Left ventricle myocardium inferior (tissue), 1 donor: Measurements from ENCODE around the gene SLC36A4. TPM values are rescaled to one million over a fixed set of nuclear protein-coding genes. Genes with fewer than 3 reads are reported as not detected.

Experiments used
- DNase-seq: peaks from one replicate; pipeline ENCODE4 v3.0.0-alpha.2; 2020
- H3K27ac ChIP-seq: fragments of 200-600 bp; replicated peaks from 2 replicates; pipeline ENCODE4 v1.8.0; 2021
- H3K27me3 ChIP-seq: fragments of 200-600 bp; 2 replicates; pipeline ENCODE4 v1.8.0; 2021; ENCODE audit warnings: low read depth
- H3K36me3 ChIP-seq: fragments of 200-600 bp; 2 replicates; pipeline ENCODE4 v1.8.0; 2021
- H3K4me1 ChIP-seq: fragments of 200-600 bp; 2 replicates; pipeline ENCODE4 v1.8.0; 2021
- H3K4me3 ChIP-seq: fragments of 200-600 bp; 2 replicates; pipeline ENCODE4 v1.8.0; 2021; ENCODE audit warnings: mild to moderate bottlenecking, moderate library complexity
- H3K9me3 ChIP-seq: fragments of 200-600 bp; replicated peaks from 2 replicates; pipeline ENCODE4 v1.8.0; 2021
- CTCF ChIP-seq: fragments of 200-600 bp; IDR thresholded peaks from 2 replicates; pipeline ENCODE4 v1.8.0; 2021; ENCODE audit warnings: antibody characterized with exemption, mild to moderate bottlenecking, borderline replicate concordance
- intact Hi-C: fragments of 100-400 bp; cut with micrococcal nuclease; formaldehyde crosslinking; loops from one replicate; pipeline ENCODE4 v1.11.0; 2022
- total RNA-seq: library from RNA; stranded (reverse); fragmentation: NEBNext Ultra II Directional; extraction: Animal tissue kit (Norgen Biotek cat#: 25700); gene quantifications from one replicate; pipeline ENCODE4 v1.2.1, GENCODE V29; 2021
- donor health status: DM: no; HTN: yes; CAD: no; lungs with severe emphysema.

Gene SLC36A4
- total RNA-seq, 1 donor from 2014 or later: 7.1 TPM

GRCh38 chr11:93209466-93209865 is 11.7 kb upstream of the SLC36A4 start:
- no peak overlapping the region for H3K4me3 ChIP-seq
- no peak overlapping the region for H3K27ac ChIP-seq
- no peak for TF ChIP-seq CTCF
- intact Hi-C loops: no loop called here
- H3K4me1 ChIP-seq: no peaks in the 10 kb centered on the region
- no peaks in the 10 kb centered on the region for H3K36me3 ChIP-seq
- peaks cover 24% of the 10 kb centered on the region for H3K9me3 ChIP-seq
- no peaks in the 10 kb centered on the region for H3K27me3 ChIP-seq
- no peak for DNase-seq

- H3K4me3 ChIP-seq: no peak overlapping the region
- no peak overlapping the region for H3K27ac ChIP-seq
- no peak for DNase-seq
- no peaks in the 10 kb centered on the region for H3K4me1 ChIP-seq
- intact Hi-C loops: no loop called here
- no peak for TF ChIP-seq CTCF
- no peaks in the 10 kb centered on the region for H3K27me3 ChIP-seq
- H3K9me3 ChIP-seq: peaks cover 24% of the 10 kb centered on the region
- H3K36me3 ChIP-seq: no peaks in the 10 kb centered on the region
Measured at GRCh38 chr11:93208663-93209270, 11.0 kb upstream of the SLC36A4 start.

- TF ChIP-seq CTCF: no peak
- no peak for DNase-seq
- H3K27me3 ChIP-seq: no peaks in the 10 kb centered on the region
- H3K4me1 ChIP-seq: peaks cover 19% of the 10 kb centered on the region
- no peaks in the 10 kb centered on the region for H3K9me3 ChIP-seq
- no peak overlapping the region for H3K27ac ChIP-seq
- no peak overlapping the region for H3K4me3 ChIP-seq
- H3K36me3 ChIP-seq: no peaks in the 10 kb centered on the region
- intact Hi-C loops: no loop called here
Measured at GRCh38 chr11:93199616-93200015, 1.8 kb upstream of the SLC36A4 start.

GRCh38 chr11:93198215-93198845 is 539 bp upstream of the SLC36A4 start:
- Histone ChIP-seq H3K9me3 (no peaks in the 10 kb centered on the region), H3K36me3 (no peaks in the 10 kb centered on the region), H3K27me3 (no peaks in the 10 kb centered on the region), H3K4me3 (peak overlapping the region; percentile 96), H3K4me1 (peaks cover 19% of the 10 kb centered on the region), H3K27ac (peak overlapping the region; percentile 93)
- intact Hi-C loops: no loop called here
- DNase-seq: no peak
- TF ChIP-seq CTCF: no peak

GRCh38 chr11:93196816-93197379 is 893 bp downstream of the SLC36A4 start:
- H3K36me3 ChIP-seq: no peaks in the 10 kb centered on the region
- peak; percentile 49 for TF ChIP-seq CTCF
- H3K4me1 ChIP-seq: peaks cover 19% of the 10 kb centered on the region
- intact Hi-C loops: no loop called here
- H3K4me3 ChIP-seq: peak overlapping the region; percentile 96
- H3K27me3 ChIP-seq: no peaks in the 10 kb centered on the region
- no peak for DNase-seq
- peak overlapping the region; percentile 93 for H3K27ac ChIP-seq
- H3K9me3 ChIP-seq: no peaks in the 10 kb centered on the region
